MM.1S (cell line): ENCODE data around the gene P2RX6.

ENCODE experiments used
- CTCF ChIP-seq: fragments of 300-600 bp; sonication (generic); IDR thresholded peaks from 2 replicates; pipeline ENCODE4 v1.5.1; 2016; ENCODE audit warnings: antibody characterized with exemption, low read length, mixed read lengths
- EZH2 ChIP-seq: fragments of 300-600 bp; sonication (generic); optimal IDR thresholded peaks from 2 replicates; pipeline ENCODE3; 2017; ENCODE audit warnings: low read depth, mild to moderate bottlenecking, antibody characterized with exemption, low read length, mixed read lengths

GRCh38 chr22:21025266-21025665, 10.3 kb downstream of the P2RX6 start:
- TF ChIP-seq CTCF, result no peak
- TF ChIP-seq EZH2, result no peak
